GM19395 (cell line): Measurements from ENCODE around the gene FBXO15.

Experiments used
- ATAC-seq: cut with Tn5 transposase; IDR thresholded peaks from one replicate; pipeline ENCODE4 v1.9.1; 2021; ENCODE audit warnings: mild to moderate bottlenecking, moderate library complexity; ENCODE audit not compliant: unreplicated experiment

FBXO15 gene

GRCh38 chr18:74153793-74154192, 6.2 kb upstream of the FBXO15 start:
- no peak for ATAC-seq

GRCh38 chr18:74153377-74153776, 5.7 kb upstream of the FBXO15 start:
- ATAC-seq = no peak

- no peak for ATAC-seq
These were observed 5.2 kb upstream of the FBXO15 start for GRCh38 chr18:74152857-74153256.

GRCh38 chr18:74152270-74152669, 4.6 kb upstream of the FBXO15 start:
- ATAC-seq = no peak

- ATAC-seq = no peak
These were observed 2.2 kb upstream of the FBXO15 start for GRCh38 chr18:74149878-74150277.

GRCh38 chr18:74148543-74149070, 973 bp upstream of the FBXO15 start:
- ATAC-seq = peak; percentile 34

- ATAC-seq = no peak
These were observed 199 bp downstream of the FBXO15 start for GRCh38 chr18:74147491-74147778.

GRCh38 chr18:74146756-74147155, 878 bp downstream of the FBXO15 start:
- no peak for ATAC-seq

- no peak for ATAC-seq
These were observed 5.4 kb downstream of the FBXO15 start for GRCh38 chr18:74142252-74142651.

GRCh38 chr18:74141667-74142066, 6.0 kb downstream of the FBXO15 start:
- no peak for ATAC-seq

GRCh38 chr18:74140582-74140981, 7.1 kb downstream of the FBXO15 start:
- no peak for ATAC-seq

- ATAC-seq = peak; percentile 64
These were observed 7.7 kb downstream of the FBXO15 start for GRCh38 chr18:74139888-74140287.

- peak; percentile 38 for ATAC-seq
These were observed 8.2 kb downstream of the FBXO15 start for GRCh38 chr18:74139411-74139810.

- ATAC-seq = no peak
These were observed 9.6 kb downstream of the FBXO15 start for GRCh38 chr18:74137920-74138538.

GRCh38 chr18:74132201-74132600, 15.4 kb downstream of the FBXO15 start:
- no peak for ATAC-seq

GRCh38 chr18:74131124-74131523, 16.5 kb downstream of the FBXO15 start:
- no peak for ATAC-seq

- ATAC-seq = no peak
These were observed 19.5 kb downstream of the FBXO15 start for GRCh38 chr18:74128159-74128558.

GRCh38 chr18:74126684-74127655, 20.7 kb downstream of the FBXO15 start:
- no peak for ATAC-seq

- no peak for ATAC-seq
These were observed 23.0 kb downstream of the FBXO15 start for GRCh38 chr18:74124642-74125041.

- no peak for ATAC-seq
These were observed 24.4 kb downstream of the FBXO15 start for GRCh38 chr18:74123200-74123599.

- no peak for ATAC-seq
These were observed 30.7 kb downstream of the FBXO15 start for GRCh38 chr18:74116633-74117554.
